HG02571 (cell line): ENCODE data around the gene SRD5A1.
A peak's percentile ranks its signal among the peaks of the same experiment; 100 is the strongest.

Experiments used
- ATAC-seq: cut with Tn5 transposase; IDR thresholded peaks from one replicate; pipeline ENCODE4 v1.9.1; 2021; ENCODE audit warnings: mild to moderate bottlenecking, moderate library complexity; ENCODE audit not compliant: unreplicated experiment

Gene SRD5A1

DNA sequence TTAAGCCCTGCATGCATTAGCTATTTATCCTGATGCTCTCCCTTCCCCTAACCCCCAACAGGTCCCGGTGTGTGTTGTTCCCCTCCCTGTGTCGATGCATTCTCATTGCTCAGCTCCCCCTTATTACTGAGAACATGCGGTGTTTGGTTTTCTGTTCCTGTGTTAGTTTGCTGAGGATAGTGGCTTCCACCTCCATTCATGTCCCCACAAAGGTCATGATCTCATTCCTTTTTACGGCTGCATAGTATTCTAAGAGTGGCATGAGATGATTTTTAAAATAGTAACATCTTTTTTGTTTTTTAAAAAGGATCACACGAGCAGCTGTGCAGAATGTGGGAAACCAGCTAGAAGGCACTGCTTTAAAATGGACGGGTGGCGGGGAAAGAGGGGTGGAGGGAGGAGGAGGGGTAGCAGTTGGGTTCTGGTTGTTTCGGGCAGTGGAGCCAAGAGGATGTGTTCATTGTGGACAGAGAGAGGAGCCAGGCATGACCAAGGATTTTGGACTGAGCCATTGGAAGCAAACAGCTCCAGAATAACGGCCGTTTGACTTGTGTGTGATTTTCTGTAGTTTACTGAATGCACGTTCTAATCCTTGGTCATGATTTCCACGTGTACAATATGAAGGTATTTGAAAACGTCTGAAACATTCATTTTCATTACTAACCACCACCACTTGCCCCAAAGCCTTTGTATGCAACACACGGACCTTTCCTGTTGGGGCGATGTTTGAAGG lies 78.3 kb downstream of the SRD5A1 start:
- no peak for ATAC-seq

GRCh38 chr5:6712142-6712576 lies 78.9 kb downstream of the SRD5A1 start:
- no peak for ATAC-seq

DNA sequence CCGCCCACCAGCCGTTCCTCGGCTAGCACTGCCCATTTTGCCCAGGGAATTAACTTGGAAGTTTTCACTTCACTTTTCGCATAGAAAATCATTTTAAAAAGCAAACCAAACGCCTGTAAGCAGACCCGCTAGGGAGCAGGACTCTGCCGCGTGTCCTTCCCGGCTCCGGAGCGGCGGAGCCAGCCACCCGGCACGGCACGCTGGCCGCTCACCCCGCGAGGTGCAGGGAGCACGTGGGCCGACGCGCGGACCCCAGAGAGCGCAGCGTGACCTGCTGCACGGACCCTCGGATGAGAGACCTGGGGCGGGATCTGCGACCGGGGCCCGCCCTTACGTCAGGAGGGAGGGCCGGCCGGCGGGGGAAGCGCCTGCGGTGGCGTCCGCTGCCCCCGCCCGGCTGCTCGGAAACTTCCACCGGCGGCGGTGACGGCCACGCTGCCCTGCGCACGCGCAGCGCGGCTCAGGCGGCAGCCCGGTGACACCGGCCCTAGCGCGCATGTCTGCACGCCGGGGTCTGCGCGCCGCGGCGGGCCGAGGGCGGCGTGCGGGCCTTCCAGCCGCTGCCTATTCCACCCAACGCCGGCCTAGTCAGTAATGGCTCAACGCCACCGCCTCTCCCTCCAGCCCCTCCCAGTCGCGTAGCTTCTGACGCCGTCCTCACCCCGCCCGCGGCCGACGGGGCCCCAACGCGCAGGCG lies 79.5 kb downstream of the SRD5A1 start:
- ATAC-seq, result peak; percentile 52

GRCh38 chr5:6713274-6714225 lies 80.3 kb downstream of the SRD5A1 start, which contains the start of gene TENT4A:
Gene TENT4A (plus strand): TSS chr5:6713432. CDS start chr5:6713984, 552 bp downstream.
- peak; percentile 22 for ATAC-seq

DNA sequence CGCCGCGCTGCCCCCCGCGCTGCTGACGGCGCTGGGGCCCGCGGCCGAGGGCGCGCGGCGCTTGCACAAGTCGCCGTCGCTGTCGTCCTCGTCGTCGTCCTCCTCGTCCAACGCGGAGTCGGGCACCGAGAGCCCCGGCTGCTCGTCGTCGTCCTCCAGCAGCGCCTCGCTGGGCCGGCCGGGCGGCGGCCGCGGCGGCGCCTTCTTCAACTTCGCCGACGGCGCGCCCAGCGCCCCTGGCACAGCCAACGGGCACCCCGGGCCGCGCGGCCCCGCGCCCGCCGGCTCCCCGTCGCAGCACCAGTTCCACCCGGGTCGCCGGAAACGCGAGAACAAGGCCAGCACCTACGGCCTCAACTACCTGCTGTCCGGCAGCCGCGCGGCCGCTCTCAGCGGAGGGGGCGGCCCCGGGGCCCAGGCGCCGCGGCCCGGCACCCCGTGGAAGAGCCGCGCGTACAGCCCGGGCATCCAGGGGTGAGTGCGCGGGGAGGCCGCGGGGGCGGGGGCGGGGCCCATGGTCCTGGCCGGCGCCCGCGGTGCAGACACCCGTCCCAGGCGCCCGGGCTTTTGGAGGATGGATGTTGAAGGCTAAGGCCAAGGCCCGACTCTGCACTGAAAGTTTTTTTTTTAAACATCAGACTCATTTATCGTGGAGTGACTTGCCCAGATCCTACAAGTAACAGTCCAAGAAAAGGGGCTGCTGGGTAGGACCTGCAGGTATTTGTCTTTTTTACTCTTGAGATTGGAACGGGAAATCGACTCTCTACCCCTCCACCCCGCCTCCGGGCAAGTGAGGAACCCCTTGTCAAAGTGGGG lies 81.2 kb downstream of the SRD5A1 start:
- no peak for ATAC-seq

GRCh38 chr5:6715271-6715670 lies 82.0 kb downstream of the SRD5A1 start:
- ATAC-seq, result no peak

GRCh38 chr5:6715758-6716628 lies 82.8 kb downstream of the SRD5A1 start:
- ATAC-seq, result no peak

GRCh38 chr5:6716629-6717149 lies 83.4 kb downstream of the SRD5A1 start:
- no peak for ATAC-seq

DNA sequence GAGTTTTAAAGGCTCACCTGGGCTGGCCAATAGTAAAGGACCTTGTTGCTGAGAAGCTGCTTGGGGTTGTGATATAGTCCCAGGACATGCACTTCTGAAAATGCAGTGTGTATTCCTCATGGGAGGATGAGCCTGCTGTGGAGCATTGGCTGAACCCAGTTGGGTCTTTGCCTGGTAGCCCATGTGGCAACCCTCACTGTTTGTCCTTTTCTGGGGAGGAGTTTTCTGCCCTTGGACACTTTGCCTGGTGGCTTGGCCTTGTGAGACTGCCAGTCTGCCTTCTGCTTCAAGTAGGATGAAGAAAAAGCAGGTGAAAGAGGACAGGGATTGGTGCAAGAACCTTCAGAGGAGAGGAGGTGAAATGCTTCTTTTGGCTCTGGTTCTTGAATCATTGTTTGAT lies 84.0 kb downstream of the SRD5A1 start:
- no peak for ATAC-seq

DNA sequence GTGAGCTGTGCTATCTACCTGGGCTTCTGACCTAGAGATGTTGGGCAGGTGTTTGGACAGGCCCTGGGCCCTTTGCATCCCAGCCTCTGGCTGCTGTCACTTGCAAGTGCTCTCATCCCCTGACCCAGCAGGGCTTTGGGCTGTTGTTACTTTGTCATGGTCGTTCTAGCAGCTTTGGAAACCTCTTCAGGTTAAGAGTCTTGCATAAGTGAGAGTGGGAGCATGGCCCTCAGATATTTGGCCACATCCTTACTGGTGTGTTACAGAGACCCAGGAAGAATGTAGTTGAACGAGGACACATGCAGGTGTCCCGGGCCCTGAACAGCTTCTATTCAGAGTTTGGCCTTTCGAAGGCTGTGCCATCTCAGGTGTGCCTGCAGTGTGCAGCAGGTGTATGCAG lies 84.4 kb downstream of the SRD5A1 start:
- ATAC-seq, result no peak

DNA sequence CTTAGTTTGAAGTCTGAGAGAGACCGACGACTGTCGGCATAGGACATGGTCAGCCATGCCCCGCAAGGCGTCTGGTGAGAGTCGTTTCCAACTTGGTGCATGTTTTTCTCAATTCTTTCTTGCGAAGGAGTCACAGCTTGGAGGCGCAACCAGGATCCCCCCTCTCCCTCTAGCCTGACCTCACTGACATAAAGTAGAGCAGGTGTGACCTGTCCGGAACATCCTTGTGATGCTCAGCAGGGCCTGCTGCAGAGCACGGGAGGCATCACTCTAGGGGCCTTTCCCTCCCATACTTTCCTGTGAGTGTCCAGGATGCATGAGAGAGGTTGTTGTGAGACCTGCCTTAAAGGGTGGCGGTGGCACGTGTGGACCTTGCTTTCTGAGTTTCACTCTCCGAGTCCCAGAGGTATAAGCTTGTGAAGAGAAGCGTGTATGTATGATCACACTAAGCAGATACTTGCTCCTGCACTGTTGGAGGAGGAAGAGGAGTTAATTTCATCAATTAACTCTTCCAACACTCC lies 85.0 kb downstream of the SRD5A1 start:
- ATAC-seq, result no peak

GRCh38 chr5:6718718-6719117 lies 85.5 kb downstream of the SRD5A1 start:
- ATAC-seq, result no peak

GRCh38 chr5:6719417-6719816 lies 86.2 kb downstream of the SRD5A1 start:
- ATAC-seq, result no peak

DNA sequence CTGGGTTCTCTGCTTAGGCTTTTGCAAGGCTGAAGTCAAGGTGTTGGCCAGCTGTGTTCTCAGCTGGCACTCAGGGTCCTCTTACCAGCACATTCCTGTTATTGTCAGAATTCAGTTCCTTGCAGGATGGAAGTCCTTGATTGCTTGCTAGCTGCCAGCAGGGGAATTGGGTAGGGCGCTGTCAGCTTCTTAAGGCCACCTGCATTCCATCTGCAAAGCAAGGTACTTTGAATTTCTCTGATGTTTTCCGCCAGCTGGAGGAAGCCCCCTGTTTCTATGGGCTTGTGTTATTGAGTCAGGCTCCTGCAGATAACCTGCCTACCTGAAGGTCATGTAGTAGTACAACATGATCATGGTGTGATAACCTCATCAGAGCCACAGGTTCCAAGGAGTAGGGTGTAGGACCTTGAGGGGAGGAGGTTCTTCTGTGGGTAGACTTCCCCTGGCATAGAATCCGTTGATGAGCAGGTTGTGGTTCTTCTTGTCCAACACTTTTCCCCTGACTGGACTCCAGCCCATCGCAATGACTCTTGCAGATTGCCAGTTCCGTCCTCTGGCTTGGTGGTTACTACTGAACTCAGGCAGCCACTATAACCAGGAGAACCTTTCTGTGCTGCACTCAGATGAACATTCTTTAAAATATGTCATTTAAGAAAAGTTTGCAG lies 86.8 kb downstream of the SRD5A1 start:
- ATAC-seq, result no peak

- ATAC-seq, result no peak
Measured at GRCh38 chr5:6720561-6720921, 87.3 kb downstream of the SRD5A1 start.

- no peak for ATAC-seq
Measured at GRCh38 chr5:6721442-6721841, 88.2 kb downstream of the SRD5A1 start.

- peak; percentile 48 for ATAC-seq
Measured at GRCh38 chr5:6722015-6722414, 88.8 kb downstream of the SRD5A1 start.

- ATAC-seq, result no peak
Measured at GRCh38 chr5:6723122-6723815, 90.0 kb downstream of the SRD5A1 start.
